Fibroblast of the aortic adventitia (primary cell): ENCODE data around the gene FRMPD4. TPM values are rescaled to one million over a fixed set of nuclear protein-coding genes. Genes with fewer than 3 reads are reported as not detected.

Source experiments
- DNase-seq: peaks from one replicate; pipeline ENCODE4 v3.0.0-alpha.2; 2010; ENCODE audit warnings: low read depth
- H3K4me3 ChIP-seq: 2 replicates; pipeline ENCODE4 v1.5.1; 2011; ENCODE audit warnings: low read depth, mild to moderate bottlenecking, control low read depth, low read length, moderate library complexity
- total RNA-seq: library from RNA; depleted of rRNA; stranded (reverse); fragments of >200 nt; gene quantifications from 2 replicates; pipeline ENCODE4 v1.2.3, GENCODE V29; 2012; ENCODE audit warnings: low replicate concordance
- TF ChIP-seq, protein P1 (sequence below): IDR thresholded peaks from 2 replicates; pipeline ENCODE4 v1.5.1; 2011; ENCODE audit warnings: mild to moderate bottlenecking, low read length, control low read depth, inconsistent platforms; ENCODE audit not compliant: insufficient read depth

The FRMPD4 gene
- 0.41 and 5.0 TPM in 2 replicates for total RNA-seq

DNA sequence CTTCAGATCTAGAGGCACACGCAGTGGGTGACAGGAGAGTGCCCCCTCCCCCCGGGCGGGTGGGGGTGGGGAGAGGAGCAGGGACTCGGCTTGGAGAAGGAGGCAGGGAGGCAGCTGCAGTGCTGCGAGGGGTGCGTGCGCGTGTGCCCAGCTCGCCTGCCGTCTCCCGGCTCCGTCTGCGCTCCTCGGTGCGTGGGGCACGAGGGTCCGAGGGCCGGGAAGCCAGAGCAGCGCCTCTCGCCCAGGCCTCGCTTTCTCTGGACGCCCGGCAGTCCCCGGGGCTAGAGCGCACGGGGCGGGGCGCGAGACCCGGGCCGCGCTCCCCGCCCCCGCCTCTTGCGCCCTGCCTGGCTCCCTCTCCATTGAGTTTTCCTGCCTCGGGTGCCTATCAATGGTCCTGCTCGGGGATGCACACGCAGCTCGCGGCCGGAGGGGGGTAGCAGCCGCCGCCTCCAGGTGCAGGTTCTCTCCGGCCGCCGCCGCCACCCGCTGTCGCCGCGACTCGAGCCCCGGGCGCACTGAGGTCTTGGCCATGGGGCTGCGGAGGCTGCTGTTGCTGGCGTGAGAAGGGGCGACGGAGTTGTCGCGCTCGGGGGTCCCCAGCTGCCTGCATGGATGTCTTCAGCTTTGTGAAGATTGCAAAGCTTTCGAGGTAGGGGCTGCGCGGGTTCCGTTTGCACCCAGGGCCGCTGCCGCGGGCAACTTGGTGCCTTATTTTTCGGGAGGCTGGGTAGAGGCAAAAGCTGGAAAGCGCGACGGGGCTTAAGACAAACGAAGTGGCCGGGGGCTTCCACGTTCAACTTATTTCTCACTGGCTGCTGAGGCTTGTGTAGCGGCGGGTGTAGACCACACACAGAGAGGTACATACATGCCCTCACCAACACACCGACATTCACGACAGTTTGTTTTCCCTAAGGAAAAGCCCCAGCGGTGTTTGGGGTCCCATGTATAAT, at the start of gene FRMPD4:
FRMPD4 (plus strand) TSS at position 113 of the 953 bp plus-strand sequence; CDS start at position 612, 499 bp downstream.
- DNase-seq, result peak; percentile 15
- peak within 1 kb of the TSS; percentile 62 for H3K4me3 ChIP-seq
- TF ChIP-seq, protein P1, sequence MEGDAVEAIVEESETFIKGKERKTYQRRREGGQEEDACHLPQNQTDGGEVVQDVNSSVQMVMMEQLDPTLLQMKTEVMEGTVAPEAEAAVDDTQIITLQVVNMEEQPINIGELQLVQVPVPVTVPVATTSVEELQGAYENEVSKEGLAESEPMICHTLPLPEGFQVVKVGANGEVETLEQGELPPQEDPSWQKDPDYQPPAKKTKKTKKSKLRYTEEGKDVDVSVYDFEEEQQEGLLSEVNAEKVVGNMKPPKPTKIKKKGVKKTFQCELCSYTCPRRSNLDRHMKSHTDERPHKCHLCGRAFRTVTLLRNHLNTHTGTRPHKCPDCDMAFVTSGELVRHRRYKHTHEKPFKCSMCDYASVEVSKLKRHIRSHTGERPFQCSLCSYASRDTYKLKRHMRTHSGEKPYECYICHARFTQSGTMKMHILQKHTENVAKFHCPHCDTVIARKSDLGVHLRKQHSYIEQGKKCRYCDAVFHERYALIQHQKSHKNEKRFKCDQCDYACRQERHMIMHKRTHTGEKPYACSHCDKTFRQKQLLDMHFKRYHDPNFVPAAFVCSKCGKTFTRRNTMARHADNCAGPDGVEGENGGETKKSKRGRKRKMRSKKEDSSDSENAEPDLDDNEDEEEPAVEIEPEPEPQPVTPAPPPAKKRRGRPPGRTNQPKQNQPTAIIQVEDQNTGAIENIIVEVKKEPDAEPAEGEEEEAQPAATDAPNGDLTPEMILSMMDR, result peak; percentile 23

DNA sequence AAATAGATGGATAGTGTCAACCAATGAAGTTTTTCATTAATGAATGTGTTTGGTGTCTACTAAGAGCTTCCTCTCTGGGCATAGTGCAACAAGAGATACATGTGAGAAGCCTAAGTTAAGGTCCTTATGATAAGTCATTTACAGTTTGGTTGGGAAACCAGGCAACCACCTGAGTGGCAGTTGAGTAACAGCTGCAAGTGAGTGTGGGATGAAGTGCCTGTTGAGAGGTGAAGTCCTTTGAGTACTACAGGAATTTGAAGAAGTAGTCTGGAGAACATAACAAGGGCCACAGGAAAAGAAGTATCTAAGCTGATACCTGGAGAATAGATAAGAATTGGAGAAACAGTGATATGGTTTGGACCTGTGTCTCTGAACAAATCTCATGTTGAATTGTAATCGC, 48.5 kb upstream of the FRMPD4 start:
- no peak for DNase-seq
- no peak overlapping the region for H3K4me3 ChIP-seq
- TF ChIP-seq, protein P1, result no peak

DNA sequence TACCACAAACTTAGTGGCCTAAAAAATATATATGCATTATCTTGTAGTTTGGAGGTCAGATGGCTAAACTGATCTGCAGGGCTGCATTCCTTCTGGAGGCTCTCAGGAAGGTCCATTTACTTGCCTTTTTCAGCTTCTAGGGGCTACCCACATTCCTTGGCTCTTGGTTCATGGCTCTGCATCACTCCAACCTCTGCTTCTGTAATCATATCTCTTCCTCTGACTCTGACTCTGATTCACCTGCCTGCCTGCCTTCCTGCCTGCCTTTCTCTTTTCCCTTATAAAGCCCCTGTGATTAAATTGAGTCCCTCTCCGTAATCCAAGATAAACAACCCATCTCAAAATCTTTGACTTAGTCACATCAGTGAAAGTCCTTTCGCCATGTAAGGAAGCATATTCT, 25.0 kb upstream of the FRMPD4 start:
- TF ChIP-seq, protein P1, result no peak
- peak; percentile 11 for DNase-seq
- no peak overlapping the region for H3K4me3 ChIP-seq

DNA sequence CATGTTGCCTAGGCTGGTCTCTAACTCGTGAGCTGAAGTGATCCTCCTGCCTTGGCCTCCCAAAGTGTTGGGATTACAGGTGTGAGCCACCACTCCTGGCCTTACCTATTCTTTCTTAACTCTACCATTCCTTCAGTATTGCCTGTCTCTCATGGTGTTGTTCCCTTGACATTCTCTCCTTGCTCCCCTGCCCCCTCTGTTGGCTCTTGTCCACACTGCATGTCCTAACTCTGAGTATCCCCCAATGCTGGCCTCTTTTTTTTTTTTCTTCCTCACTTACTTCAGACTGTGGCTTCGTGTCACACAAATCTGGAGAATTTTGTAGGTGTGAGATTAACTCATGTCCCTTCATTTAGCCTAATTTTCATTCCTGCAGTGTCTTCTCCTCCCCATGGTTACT, 22.9 kb upstream of the FRMPD4 start:
- TF ChIP-seq, protein P1, result no peak
- H3K4me3 ChIP-seq, result no peak overlapping the region
- DNase-seq, result no peak

DNA sequence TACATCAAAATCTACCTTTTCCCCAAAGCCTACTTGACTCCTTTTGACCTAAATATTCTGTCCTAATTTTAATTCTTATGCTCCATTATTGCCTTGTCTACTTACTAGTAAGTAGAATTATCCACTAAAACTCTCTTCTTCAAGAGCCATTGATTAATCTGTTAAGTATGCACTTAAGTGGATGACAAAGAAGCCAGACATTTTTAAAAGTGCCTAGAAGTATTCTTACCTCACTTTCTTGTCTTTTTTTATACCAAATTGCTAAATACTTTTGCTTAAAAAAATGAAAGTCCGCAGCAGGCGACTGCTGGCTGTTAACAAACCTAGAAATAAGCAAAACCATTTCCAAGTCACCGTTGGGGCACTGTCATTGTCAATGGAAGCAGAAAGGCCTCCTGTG, 20.1 kb upstream of the FRMPD4 start:
- no peak overlapping the region for H3K4me3 ChIP-seq
- DNase-seq, result peak; percentile 21
- TF ChIP-seq, protein P1, result no peak

DNA sequence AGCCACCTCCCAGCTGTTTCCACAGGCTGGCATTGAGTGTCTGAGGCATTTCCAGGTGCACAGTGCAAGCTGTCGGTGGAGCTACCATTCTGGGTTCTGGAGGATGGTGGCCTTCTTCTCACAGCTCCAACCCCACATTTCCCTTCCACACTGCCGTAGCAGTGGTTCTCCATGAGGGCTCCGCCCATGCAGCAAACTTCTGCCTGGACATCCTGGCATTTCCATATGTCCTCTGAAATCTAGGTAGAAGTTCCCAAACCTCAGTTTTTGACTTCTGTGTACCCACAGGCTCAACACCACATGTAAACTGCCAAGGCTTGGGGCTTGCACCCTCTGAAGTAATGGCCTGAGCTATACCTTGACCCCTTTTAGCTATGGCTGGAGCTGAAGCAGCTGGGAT, 10.3 kb upstream of the FRMPD4 start:
- TF ChIP-seq, protein P1, result no peak
- DNase-seq, result no peak
- H3K4me3 ChIP-seq, result no peak overlapping the region
